ENCODE data around the gene GRIN1.
A peak's percentile ranks its signal among the peaks of the same experiment; 100 is the strongest.

The GRIN1 gene

GRCh38 chr9:137165250-137165836 lies 26.4 kb downstream of the GRIN1 start:
- DNase-seq: no peak

DNA sequence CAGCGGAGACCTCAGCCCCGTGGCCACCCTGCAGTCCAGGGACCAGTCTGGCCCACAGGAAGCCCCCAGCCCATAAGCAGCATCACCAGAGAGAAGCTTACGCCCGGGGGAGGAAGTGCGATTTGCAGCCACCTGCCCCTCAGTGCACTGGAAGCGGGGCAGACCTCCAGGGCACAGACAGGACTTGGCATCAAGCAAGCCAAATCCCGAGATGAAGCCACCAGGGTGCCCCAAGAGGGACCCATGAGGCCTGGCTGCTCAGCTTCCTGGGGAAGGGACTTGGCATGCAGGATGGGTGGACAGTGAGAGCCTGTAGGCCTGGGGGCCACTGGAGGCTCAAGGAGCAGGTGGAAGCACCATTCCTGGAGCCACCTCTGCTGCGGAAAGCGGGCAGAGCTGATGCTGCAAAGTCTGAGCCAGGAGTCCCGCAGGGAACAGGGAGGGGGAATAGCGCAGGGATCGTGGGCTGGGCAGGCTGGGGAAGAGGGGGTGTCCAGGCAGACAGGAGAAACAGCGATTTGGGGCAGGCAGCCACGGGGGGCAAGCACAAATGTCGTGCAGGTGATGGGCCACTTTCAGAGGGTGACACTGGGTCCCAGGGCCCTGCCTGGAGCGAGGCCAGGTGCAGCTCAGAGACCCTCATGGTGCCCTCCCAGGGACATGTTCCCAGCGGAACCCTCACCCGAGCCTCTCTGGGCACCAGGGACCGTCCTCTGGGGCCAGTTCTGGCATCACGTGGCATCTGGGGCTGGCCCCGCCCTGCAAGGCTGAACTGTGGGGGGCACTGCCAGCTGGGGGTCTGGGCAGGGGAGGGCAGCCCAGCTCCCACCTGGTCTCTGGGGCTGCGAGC lies 27.7 kb downstream of the GRIN1 start:
- no peak for DNase-seq

- no peak for DNase-seq
These were observed 28.4 kb downstream of the GRIN1 start for GRCh38 chr9:137167277-137167746.

DNA sequence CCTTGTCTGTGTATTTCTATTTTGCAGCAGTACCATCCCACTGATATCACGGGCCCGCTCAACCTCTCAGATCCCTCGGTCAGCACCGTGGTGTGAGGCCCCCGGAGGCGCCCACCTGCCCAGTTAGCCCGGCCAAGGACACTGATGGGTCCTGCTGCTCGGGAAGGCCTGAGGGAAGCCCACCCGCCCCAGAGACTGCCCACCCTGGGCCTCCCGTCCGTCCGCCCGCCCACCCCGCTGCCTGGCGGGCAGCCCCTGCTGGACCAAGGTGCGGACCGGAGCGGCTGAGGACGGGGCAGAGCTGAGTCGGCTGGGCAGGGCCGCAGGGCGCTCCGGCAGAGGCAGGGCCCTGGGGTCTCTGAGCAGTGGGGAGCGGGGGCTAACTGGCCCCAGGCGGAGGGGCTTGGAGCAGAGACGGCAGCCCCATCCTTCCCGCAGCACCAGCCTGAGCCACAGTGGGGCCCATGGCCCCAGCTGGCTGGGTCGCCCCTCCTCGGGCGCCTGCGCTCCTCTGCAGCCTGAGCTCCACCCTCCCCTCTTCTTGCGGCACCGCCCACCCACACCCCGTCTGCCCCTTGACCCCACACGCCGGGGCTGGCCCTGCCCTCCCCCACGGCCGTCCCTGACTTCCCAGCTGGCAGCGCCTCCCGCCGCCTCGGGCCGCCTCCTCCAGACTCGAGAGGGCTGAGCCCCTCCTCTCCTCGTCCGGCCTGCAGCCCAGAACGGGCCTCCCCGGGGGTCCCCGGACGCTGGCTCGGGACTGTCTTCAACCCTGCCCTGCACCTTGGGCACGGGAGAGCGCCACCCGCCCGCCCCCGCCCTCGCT lies 29.0 kb downstream of the GRIN1 start:
- DNase-seq: no peak

- no peak for DNase-seq
These were observed 29.6 kb downstream of the GRIN1 start for GRCh38 chr9:137168573-137168903.

DNA sequence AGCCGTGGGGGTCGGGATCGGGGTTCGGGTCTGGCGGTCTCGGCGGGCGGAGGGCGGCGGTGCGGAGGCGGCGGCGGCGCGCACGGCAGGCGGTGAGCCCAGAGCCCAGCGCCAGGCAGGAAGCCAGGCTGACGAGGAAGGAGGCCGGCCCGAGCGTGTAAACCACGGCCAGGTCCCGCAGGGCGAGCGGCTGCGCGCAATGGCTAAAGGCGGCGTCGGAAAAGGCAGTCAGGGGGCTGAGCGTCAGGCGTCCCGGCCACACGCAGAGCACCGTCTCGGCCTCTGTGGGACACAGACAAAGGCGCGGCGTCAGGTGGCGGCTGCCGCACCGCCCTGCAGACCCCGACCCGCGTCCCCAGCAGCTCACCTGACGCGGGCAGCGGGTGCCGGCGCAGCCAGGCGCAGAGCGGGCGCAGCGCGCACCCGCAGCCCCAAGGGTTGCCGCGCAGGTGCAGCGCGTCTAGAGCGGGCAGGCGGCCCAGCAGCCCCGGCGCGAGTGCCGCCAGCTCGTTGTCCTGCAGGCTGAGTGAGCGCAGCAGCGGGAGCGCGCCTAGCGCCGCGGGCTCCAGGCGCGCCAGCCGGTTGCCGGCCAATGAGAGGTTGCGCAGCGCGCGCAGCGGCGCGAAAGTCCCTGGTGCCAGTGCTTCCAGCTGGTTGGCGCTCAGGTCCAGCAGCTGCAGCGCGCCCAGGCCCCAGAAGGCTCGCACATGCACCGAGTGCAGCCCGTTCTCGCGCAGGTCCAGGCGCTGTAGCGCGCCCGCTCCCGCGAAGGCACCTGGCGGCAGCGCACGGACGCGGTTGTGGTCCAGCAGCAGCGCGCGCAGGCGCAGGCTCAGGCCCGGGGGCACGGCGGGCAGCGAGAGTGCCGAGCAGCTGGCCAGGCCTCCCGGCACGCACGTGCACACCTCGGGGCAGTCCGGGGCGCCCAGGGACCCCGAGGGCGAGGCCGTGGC lies 30.2 kb downstream of the GRIN1 start:
- DNase-seq: peak in 1 of 5 experiments; percentile 36

- no peak for DNase-seq
These were observed 31.0 kb downstream of the GRIN1 start, which contains the start of gene LRRC26 for GRCh38 chr9:137169896-137170358. LRRC26 (minus strand) TSS chr9:137170051; CDS start chr9:137169943, 108 bp downstream.

DNA sequence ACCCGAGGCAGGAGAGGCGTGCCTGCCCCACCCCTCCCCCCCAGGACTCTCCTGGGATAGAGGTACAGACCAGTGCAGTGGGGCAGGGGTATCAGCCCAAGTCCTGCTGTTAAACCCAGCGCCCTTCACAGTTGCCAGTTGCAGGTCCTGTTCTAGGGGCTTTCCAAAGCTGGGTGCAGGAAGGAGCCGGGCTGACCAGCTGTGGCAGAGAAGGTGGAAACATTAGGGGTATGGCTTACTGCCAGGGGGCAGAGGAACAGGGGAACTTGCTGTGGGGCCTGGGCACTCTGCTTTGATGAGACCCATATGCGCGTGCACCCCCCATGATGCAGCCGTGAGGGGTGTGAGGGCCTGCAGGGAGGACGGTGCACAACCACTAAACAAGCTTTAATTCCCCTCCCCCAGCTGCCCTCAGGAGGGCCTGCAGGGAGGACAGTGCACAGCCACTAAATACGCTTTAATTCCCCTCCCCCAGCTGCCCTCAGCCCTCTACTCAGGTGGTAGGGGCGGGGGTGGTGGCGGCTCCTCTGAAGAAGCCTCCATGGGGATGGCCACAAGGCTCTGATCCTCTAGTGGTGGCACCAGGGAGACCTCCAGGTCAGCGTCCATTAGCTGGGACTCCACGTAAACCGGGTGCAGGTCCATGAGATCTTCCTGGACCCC lies 31.7 kb downstream of the GRIN1 start:
- DNase-seq: no peak

DNA sequence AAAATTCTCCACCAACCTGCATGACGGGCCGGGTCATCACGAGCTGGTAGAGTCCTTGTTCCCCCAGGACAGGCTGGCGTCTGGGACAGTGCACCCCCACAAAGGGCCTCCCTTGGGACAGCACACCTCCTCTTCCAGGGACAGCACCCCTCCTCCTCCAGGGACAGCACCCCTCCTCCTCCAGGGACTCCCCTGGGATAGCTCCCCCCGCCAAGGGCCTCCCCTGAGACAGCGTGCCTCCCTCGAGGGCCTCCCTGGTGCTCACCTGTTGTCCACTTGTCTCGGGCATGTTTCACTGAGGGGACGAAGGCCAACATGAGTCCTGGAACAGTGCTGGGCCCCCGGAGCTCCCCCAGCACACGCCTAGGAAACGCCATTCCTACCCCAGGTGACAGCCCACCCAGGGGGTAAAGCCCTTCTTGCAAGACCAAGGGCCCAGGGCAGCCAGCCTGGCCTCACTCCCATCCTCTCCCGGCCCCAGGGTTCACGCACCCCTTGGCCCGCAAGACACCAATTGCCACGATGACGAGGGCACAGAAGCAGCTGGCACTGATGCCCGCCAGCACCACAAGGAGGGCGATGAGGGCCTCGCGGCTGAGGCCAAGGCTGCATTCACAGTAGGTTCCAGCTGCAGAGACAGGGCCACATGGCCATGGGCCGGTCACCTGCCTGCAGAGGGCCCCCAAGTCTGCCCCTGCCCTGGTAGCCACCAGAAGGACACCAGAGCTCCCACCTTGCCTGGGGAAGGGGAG lies 32.4 kb downstream of the GRIN1 start:
- no peak for DNase-seq

- no peak for DNase-seq
These were observed 34.2 kb downstream of the GRIN1 start for GRCh38 chr9:137172901-137173795.

GRCh38 chr9:137173796-137174664 lies 35.1 kb downstream of the GRIN1 start:
- DNase-seq: no peak

DNA sequence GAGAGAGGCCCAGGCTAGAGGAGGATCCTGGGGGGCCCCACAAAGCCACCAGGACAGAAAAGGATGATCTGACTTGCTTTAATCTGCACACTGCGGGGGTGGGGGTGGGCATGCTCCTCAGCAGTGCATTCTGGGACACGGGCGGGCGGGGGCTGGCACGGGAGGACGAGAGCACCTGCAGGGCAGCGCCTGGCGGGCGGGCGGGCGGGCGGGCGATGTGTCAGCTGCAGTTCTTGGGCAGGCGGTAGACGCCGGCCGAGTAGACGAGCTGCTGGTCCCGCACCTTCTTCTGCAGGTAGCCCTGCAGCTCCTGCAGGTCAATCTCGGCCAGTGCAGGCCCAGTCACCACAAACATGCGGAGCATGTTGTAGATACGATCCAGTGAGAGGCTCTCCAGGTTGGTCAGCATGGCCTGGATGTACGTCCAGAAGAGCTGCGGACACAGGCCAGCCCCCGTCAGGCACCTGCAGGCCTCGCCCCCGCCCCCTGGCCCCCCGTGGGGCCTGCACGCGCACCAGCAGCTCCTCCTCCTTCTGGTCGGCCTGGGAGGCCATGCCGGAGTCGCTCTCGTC lies 35.9 kb downstream of the GRIN1 start:
- no peak for DNase-seq

DNA sequence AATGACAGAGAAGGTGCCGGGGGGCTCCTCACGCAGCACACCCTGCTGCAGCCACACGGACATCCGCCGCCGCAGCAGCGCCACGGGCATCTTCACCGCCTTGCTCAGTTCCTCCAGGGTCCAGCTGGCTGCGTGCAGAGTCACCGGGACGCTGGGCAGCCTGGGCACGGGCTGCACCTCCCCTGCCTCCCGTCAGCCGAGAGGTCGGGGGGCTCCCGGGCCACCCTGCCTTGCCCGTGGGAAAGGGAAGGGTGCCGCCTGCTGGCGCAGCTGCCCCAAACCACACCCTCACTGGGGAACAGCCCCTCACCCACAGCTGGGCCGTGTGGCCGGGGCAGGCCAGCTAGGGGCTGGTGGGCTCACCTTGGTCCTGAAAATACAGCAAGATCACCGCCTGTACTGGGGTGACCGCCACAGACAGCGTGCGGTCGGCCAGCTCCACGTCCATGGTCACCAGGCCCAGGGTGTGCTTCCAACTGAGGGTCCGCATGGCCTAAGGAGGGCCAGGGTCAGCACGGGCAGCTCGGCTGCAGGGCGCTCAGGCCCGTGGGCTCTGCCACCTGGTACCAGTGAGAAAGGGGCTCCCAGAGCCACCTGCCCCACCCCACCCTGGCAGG lies 36.5 kb downstream of the GRIN1 start:
- DNase-seq: no peak

GRCh38 chr9:137176302-137177182 lies 37.6 kb downstream of the GRIN1 start:
- DNase-seq: peak in 1 of 5 experiments; percentile 47

DNA sequence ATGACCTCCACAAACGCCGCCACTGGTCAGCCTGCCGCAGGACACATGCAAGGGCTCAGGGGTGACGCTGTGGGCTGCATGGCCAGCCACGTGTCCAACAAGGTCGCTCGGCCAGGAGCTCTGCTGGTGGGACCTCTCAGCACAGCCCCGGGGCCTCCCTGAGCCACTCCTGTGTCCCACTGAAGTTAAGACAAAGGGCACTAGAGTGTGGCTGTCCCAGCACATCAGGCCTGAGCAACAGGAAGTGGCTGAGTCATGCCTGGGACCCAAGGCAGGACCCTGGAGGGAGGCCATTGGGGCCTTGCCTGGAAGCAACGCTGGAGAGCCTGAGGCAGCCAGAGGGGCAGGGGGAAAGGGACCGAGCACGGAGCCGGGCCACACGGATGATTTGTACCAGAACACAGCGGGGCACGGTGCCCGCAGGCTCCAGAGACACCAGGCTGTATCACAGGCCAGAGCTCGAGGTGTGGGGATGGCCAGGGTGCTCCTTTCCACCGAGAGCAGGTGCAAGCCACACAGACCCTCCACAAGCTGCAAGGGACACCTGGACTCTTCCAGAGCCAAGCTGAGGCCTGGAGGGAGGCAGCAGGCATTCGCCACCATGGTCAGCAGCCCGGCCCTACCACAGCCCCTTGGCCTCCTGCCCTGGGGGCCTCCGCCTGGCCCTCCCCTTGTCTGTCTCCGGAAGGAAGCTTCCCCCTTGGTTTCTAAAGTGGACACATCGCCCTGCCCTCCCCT lies 39.4 kb downstream of the GRIN1 start:
- DNase-seq: no peak

All from T-helper 2 cell (primary cell).